Measurements from ENCODE around the gene SPOUT1.

DNA sequence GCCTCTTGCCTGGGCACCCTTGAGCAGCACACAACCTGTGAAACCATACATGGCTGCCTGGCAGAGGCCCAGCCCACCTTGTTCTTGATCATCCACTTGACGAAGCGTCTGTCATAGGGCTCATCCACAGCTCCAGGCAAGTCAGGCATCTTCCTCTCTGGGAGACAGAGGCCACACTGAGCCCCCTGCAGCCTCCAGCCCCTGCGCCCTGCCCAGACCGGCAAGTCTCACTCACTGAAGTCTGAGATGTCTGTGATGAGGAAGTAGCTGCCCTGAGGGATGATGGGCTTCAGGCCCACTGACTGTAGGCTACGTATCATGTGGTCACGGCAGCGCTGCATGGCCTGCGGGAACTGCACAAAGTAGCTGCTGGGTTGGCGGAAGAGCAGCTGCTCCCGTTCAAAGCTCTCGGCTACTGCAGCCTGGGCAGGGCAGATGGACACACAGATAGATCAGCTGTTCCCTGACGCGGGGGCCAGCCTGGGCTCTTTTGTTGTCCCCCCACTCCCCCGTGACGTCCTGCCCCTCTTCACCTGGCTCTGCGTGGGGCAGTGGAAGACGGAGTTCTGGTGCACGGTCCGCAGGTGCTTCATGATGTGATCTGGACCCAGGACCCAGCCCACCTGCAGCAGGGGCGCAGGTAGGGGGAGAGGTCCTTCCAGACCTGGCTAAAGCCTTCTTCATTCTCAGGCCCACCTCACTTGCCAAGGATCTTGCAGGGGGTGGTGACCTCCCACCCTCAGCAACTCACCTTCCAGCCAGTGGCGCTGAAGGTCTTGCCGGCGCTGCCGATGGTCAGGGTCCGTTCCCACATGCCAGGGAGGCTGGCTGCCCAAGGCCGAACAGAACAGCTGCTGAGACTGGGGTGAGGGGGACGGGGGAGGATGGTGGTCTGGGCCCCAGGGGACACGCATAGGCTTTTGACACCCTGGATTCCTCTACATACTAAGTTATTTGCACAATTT lies 5.9 kb upstream of the SPOUT1 start:
- no peak for TF ChIP-seq EZH2 (IDR thresholded peaks at IDR 0.05; ENCODE audit: borderline replicate concordance, insufficient read depth, low read length, poor library complexity, severe bottlenecking)
- TF ChIP-seq, protein P1, sequence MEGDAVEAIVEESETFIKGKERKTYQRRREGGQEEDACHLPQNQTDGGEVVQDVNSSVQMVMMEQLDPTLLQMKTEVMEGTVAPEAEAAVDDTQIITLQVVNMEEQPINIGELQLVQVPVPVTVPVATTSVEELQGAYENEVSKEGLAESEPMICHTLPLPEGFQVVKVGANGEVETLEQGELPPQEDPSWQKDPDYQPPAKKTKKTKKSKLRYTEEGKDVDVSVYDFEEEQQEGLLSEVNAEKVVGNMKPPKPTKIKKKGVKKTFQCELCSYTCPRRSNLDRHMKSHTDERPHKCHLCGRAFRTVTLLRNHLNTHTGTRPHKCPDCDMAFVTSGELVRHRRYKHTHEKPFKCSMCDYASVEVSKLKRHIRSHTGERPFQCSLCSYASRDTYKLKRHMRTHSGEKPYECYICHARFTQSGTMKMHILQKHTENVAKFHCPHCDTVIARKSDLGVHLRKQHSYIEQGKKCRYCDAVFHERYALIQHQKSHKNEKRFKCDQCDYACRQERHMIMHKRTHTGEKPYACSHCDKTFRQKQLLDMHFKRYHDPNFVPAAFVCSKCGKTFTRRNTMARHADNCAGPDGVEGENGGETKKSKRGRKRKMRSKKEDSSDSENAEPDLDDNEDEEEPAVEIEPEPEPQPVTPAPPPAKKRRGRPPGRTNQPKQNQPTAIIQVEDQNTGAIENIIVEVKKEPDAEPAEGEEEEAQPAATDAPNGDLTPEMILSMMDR (IDR thresholded peaks at IDR 0.05; ENCODE audit: poor library complexity, severe bottlenecking): no peak
- TF ChIP-seq SMC3 (conservative IDR thresholded peaks at IDR 0.05; ENCODE audit: poor library complexity): no peak
- TF ChIP-seq TAF1 (IDR thresholded peaks at IDR 0.05; ENCODE audit: low read depth): no peak
- TF ChIP-seq POLR2AphosphoS5 (IDR thresholded peaks at IDR 0.05): no peak
- TF ChIP-seq, protein P2, sequence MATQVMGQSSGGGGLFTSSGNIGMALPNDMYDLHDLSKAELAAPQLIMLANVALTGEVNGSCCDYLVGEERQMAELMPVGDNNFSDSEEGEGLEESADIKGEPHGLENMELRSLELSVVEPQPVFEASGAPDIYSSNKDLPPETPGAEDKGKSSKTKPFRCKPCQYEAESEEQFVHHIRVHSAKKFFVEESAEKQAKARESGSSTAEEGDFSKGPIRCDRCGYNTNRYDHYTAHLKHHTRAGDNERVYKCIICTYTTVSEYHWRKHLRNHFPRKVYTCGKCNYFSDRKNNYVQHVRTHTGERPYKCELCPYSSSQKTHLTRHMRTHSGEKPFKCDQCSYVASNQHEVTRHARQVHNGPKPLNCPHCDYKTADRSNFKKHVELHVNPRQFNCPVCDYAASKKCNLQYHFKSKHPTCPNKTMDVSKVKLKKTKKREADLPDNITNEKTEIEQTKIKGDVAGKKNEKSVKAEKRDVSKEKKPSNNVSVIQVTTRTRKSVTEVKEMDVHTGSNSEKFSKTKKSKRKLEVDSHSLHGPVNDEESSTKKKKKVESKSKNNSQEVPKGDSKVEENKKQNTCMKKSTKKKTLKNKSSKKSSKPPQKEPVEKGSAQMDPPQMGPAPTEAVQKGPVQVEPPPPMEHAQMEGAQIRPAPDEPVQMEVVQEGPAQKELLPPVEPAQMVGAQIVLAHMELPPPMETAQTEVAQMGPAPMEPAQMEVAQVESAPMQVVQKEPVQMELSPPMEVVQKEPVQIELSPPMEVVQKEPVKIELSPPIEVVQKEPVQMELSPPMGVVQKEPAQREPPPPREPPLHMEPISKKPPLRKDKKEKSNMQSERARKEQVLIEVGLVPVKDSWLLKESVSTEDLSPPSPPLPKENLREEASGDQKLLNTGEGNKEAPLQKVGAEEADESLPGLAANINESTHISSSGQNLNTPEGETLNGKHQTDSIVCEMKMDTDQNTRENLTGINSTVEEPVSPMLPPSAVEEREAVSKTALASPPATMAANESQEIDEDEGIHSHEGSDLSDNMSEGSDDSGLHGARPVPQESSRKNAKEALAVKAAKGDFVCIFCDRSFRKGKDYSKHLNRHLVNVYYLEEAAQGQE (IDR thresholded peaks at IDR 0.05; ENCODE audit: borderline replicate concordance): no peak
- TF ChIP-seq EP300 (conservative IDR thresholded peaks at IDR 0.05; ENCODE audit: poor library complexity, severe bottlenecking): no peak
- TF ChIP-seq RAD21 (conservative IDR thresholded peaks at IDR 0.05): no peak
- no peak for TF ChIP-seq MXI1 (conservative IDR thresholded peaks at IDR 0.05; ENCODE audit: poor library complexity, severe bottlenecking)
